B cell (primary cell): Measurements from ENCODE around the gene ZFP92.

Experiments used
- CTCF ChIP-seq: fragments of 200-600 bp; IDR thresholded peaks from one replicate; pipeline ENCODE4 v1.8.0; 2022; ENCODE audit warnings: antibody characterized with exemption, mild to moderate bottlenecking
- EZH2 ChIP-seq: IDR thresholded peaks from 2 replicates; pipeline ENCODE4 v1.6.1; 2012; ENCODE audit warnings: borderline replicate concordance, low read depth, mild to moderate bottlenecking, moderate library complexity, low read length; ENCODE audit not compliant: insufficient read depth, poor library complexity, severe bottlenecking

DNA sequence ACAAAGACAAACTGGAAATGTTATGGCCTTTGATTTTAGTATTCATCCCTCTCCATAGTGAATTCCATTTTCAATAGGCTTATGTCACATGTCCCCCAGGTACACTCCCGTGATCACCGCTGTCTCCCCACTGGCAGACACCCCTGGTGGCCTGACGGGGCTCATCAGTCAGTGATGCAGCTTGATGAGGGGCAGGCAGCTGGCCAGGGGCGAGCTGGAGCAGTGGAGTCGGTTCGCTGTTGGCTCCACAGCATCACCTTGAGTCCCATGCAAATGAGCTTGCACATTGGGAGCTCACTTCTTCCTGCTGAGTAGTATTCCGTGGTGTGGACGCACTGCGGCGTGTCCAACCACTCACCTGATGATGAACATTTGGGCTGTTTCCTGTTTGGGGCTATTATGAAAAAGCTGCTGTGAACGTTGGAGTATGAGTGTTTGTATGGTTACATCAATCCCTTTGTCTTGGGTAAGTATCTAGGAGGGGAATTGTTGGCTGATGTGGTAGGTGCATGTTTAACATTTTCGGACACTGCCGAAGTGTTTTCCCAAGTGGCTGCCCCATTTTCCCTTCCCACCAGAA lies 29.4 kb downstream of the ZFP92 start:
- no peak for TF ChIP-seq EZH2
- TF ChIP-seq CTCF, result no peak
